MM.1S (cell line): Measurements from ENCODE around the gene SAMHD1.
"Not testable (repeated sequence)": the region's sequence is repeated elsewhere in the genome, so short reads cannot be mapped to it uniquely, and the experiment has no call there.

ENCODE experiments used
- DNase-seq: peaks from one replicate; pipeline ENCODE4 v3.0.0-alpha.2; 2015
- H2AFZ ChIP-seq: fragments of 300-600 bp; sonication (generic); 2 replicates; pipeline ENCODE4 v1.6.0; 2016; ENCODE audit warnings: antibody characterized with exemption, low read length
- H3F3A ChIP-seq: fragments of 300-600 bp; sonication (generic); 2 replicates; pipeline ENCODE4 v1.6.1; 2016; ENCODE audit warnings: mild to moderate bottlenecking, antibody characterized with exemption, low read length, moderate library complexity, mixed read lengths; ENCODE audit not compliant: insufficient read depth
- H3K27ac ChIP-seq: fragments of 300-600 bp; sonication (generic); 2 replicates; pipeline ENCODE4 v1.5.1; 2016; ENCODE audit warnings: mild to moderate bottlenecking, low read length
- H3K27me3 ChIP-seq: fragments of 300-600 bp; sonication (generic); replicated peaks from 2 replicates; pipeline ENCODE4 v1.6.0; 2016; ENCODE audit warnings: low read length; ENCODE audit not compliant: insufficient read depth
- H3K36me3 ChIP-seq: fragments of 300-600 bp; sonication (generic); replicated peaks from 2 replicates; pipeline ENCODE4 v1.6.1; 2016; ENCODE audit warnings: mild to moderate bottlenecking, low read length, mixed read lengths; ENCODE audit not compliant: insufficient read depth
- H3K4me1 ChIP-seq: fragments of 300-600 bp; sonication (generic); 2 replicates; pipeline ENCODE4 v1.6.1; 2016; ENCODE audit warnings: low read length, mixed read lengths
- H3K4me2 ChIP-seq: fragments of 300-600 bp; sonication (generic); 2 replicates; pipeline ENCODE4 v1.6.0; 2016; ENCODE audit warnings: low read depth, low read length
- H3K4me3 ChIP-seq: fragments of 300-600 bp; sonication (generic); 2 replicates; pipeline ENCODE4 v1.5.1; 2016; ENCODE audit warnings: low read length, mixed read lengths
- H3K79me2 ChIP-seq: fragments of 300-600 bp; sonication (generic); 2 replicates; pipeline ENCODE4 v1.6.1; 2016; ENCODE audit warnings: mixed run types, low read length, mixed read lengths
- H3K9ac ChIP-seq: fragments of 300-600 bp; sonication (generic); 2 replicates; pipeline ENCODE4 v1.6.1; 2016; ENCODE audit warnings: low read length, mixed read lengths
- H3K9me2 ChIP-seq: fragments of 300-600 bp; sonication (generic); replicated peaks from 2 replicates; pipeline ENCODE4 v1.6.1; 2016; ENCODE audit warnings: mild to moderate bottlenecking, low read length, mixed read lengths; ENCODE audit not compliant: insufficient read depth
- H3K9me3 ChIP-seq: fragments of 300-600 bp; sonication (generic); replicated peaks from 2 replicates; pipeline ENCODE4 v1.6.1; 2016; ENCODE audit warnings: mild to moderate bottlenecking, low read length, mixed read lengths; ENCODE audit not compliant: insufficient read depth
- H4K20me1 ChIP-seq: fragments of 300-600 bp; sonication (generic); 2 replicates; pipeline ENCODE4 v1.6.1; 2016; ENCODE audit warnings: mild to moderate bottlenecking, low read length, moderate library complexity, mixed read lengths; ENCODE audit not compliant: insufficient read depth
- CTCF ChIP-seq: fragments of 300-600 bp; sonication (generic); IDR thresholded peaks from 2 replicates; pipeline ENCODE4 v1.5.1; 2016; ENCODE audit warnings: antibody characterized with exemption, low read length, mixed read lengths
- EZH2 ChIP-seq: fragments of 300-600 bp; sonication (generic); optimal IDR thresholded peaks from 2 replicates; pipeline ENCODE3; 2017; ENCODE audit warnings: low read depth, mild to moderate bottlenecking, antibody characterized with exemption, low read length, mixed read lengths
- EZH2phosphoT487 ChIP-seq: fragments of 300-600 bp; sonication (generic); IDR thresholded peaks from 2 replicates; pipeline ENCODE4 v1.6.1; 2018; ENCODE audit warnings: antibody characterized with exemption, low read length

The SAMHD1 gene

GRCh38 chr20:36845288-36845971 lies 106.1 kb downstream of the SAMHD1 start:
- Histone ChIP-seq H3K27ac (no peak overlapping the region), H3K79me2 (no peaks in the 10 kb centered on the region), H3K4me1 (peaks cover 22% of the 10 kb centered on the region), H3K9ac (no peak overlapping the region), H4K20me1 (no peaks in the 10 kb centered on the region), H3K9me2 (no peaks in the 10 kb centered on the region), H3K4me2 (no peak overlapping the region), H3K27me3 (no peaks in the 10 kb centered on the region), H3F3A (peaks cover 16% of the 10 kb centered on the region), H3K36me3 (no peaks in the 10 kb centered on the region), H3K9me3 (no peaks in the 10 kb centered on the region), H3K4me3 (no peak overlapping the region), H2AFZ (no peak overlapping the region)
- DNase-seq = no peak
- no peak for TF ChIP-seq EZH2
- TF ChIP-seq CTCF = no peak
- no peak for TF ChIP-seq EZH2phosphoT487

GRCh38 chr20:36841030-36841429 lies 110.5 kb downstream of the SAMHD1 start:
- H3K9me3 ChIP-seq, H3K9ac ChIP-seq, DNase-seq, H4K20me1 ChIP-seq, H2AFZ ChIP-seq, H3K27me3 ChIP-seq, H3K36me3 ChIP-seq, H3K79me2 ChIP-seq, H3K4me3 ChIP-seq, H3K4me2 ChIP-seq, H3K9me2 ChIP-seq: not testable (repeated sequence)
- Histone ChIP-seq H3K27ac (peak overlapping the region; percentile 66; the same call in 1 of the 2 replicates), H3F3A (peaks cover 16% of the 10 kb centered on the region), H3K4me1 (peaks cover 22% of the 10 kb centered on the region)
